Upper lobe of left lung (tissue), 6 donors: Measurements from ENCODE around the gene ACAN. TPM values are rescaled to one million over a fixed set of nuclear protein-coding genes. Genes with fewer than 3 reads are reported as not detected.
A peak's percentile ranks its signal among the peaks of the same experiment; 100 is the strongest.

Source experiments
- ATAC-seq, 2 donors: fragments of 200-7000 bp; cut with Tn5 transposase; one replicate each; pipeline ENCODE4 v1.9.1; 2022; ENCODE audit warnings: mild to moderate bottlenecking in 2 of 2, moderate library complexity in 2 of 2; ENCODE audit not compliant: low FRiP score in 2 of 2
- DNase-seq, 2 donors: peaks; one replicate each; pipeline ENCODE4 v3.0.0-alpha.2; 2019 to 2020
- H3K27ac ChIP-seq, 4 donors: fragments of 200-600 bp; sonication (generic); one replicate each; pipeline ENCODE4 v1.5.1; 2016 to 2019
- H3K27me3 ChIP-seq, 4 donors: fragments of 200-600 bp; sonication (generic); one replicate each; pipeline ENCODE4 v1.5.1; 2017 to 2019
- H3K36me3 ChIP-seq, 4 donors: fragments of 200-600 bp; sonication (generic); one replicate each; pipeline ENCODE4 v1.5.1; 2016 to 2019
- H3K4me1 ChIP-seq, 4 donors: fragments of 200-600 bp; sonication (generic); one replicate each; pipeline ENCODE4 v1.5.1; 2018 to 2019
- H3K4me3 ChIP-seq, 4 donors: fragments of 200-600 bp; sonication (generic); one replicate each; pipeline ENCODE4 v1.5.1; 2017 to 2019; ENCODE audit warnings: mild to moderate bottlenecking in 2 of 4, moderate library complexity in 1 of 4
- H3K9me3 ChIP-seq, 4 donors: fragments of 200-600 bp; sonication (generic); one replicate each; pipeline ENCODE4 v1.5.1; 2018 to 2019
- EP300 ChIP-seq, 4 donors: sonication (generic); formaldehyde crosslinking; IDR thresholded peaks; one replicate each; pipeline ENCODE4 v1.5.1; 2017; ENCODE audit warnings: antibody characterized with exemption in 4 of 4, control low read depth in 2 of 4
- POLR2A ChIP-seq, 4 donors: fragments of 450-650 bp; IDR thresholded peaks; one replicate each; pipeline ENCODE4 v1.5.1; 2016 to 2017; ENCODE audit warnings: antibody characterized with exemption in 4 of 4, mild to moderate bottlenecking in 2 of 4
- POLR2AphosphoS5 ChIP-seq, 2 donors: sonication (generic); formaldehyde crosslinking; IDR thresholded peaks; one replicate each; pipeline ENCODE4 v1.5.1; 2017; ENCODE audit warnings: antibody characterized with exemption in 2 of 2
- WGBS, 2 donors: methylation state at CpG; one replicate each; pipeline ENCODE4 v1.1.5; 2017 to 2018; 5-methylcytosine and 5-hydroxymethylcytosine counted together
- total RNA-seq, 6 donors: library from RNA; depleted of rRNA in 4 of 6; stranded (reverse); fragments of >200 nt in 4 of 6; gene quantifications; one replicate each; pipeline versions ENCODE4 v1.1.0 to v1.2.1, GENCODE V29; 2016 to 2021
- TF ChIP-seq, protein P1 (sequence below), 6 experiments: fragments of 450-650 bp in 4 of 6; fragments of 200-600 bp in 2 of 6; sonication (generic) in 2 of 6; IDR thresholded peaks; one replicate each; pipeline ENCODE4 v1.5.1; 2016 to 2019; ENCODE audit warnings: antibody characterized with exemption in 6 of 6
- donor health status: DM: no; HTN: no; CAD: no; lungs with moderate emphysema.
- donor health status: DM: no; HTN: yes; CAD: no; lungs with severe emphysema.

ACAN gene
- total RNA-seq, 6 donors from 2014 or later = 0.24 to 1.6 (median 0.46) TPM; not detected in 3

DNA sequence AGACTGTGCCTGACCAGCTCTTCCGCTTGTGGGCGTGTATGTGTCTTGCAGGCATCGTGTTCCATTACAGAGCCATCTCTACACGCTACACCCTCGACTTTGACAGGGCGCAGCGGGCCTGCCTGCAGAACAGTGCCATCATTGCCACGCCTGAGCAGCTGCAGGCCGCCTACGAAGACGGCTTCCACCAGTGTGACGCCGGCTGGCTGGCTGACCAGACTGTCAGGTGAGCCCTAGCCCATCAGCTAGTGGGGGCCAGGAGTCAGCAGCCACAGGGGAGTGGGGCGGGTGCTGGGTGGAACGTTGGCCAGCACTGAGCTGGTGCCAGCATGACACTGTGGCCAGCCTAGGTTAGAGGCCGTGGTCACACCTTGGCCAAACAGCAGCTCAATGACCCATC lies 36.7 kb downstream of the ACAN start:
- no peaks in the 10 kb centered on the region for H3K27me3 ChIP-seq
- ATAC-seq = no peak
- DNase-seq = peak in 1 of 2 donors; percentile 70
- no peaks in the 10 kb centered on the region for H3K4me1 ChIP-seq
- H3K27ac ChIP-seq = no peak overlapping the region
- H3K36me3 ChIP-seq = no peaks in the 10 kb centered on the region
- no peaks in the 10 kb centered on the region for H3K9me3 ChIP-seq
- TF ChIP-seq, protein P1, sequence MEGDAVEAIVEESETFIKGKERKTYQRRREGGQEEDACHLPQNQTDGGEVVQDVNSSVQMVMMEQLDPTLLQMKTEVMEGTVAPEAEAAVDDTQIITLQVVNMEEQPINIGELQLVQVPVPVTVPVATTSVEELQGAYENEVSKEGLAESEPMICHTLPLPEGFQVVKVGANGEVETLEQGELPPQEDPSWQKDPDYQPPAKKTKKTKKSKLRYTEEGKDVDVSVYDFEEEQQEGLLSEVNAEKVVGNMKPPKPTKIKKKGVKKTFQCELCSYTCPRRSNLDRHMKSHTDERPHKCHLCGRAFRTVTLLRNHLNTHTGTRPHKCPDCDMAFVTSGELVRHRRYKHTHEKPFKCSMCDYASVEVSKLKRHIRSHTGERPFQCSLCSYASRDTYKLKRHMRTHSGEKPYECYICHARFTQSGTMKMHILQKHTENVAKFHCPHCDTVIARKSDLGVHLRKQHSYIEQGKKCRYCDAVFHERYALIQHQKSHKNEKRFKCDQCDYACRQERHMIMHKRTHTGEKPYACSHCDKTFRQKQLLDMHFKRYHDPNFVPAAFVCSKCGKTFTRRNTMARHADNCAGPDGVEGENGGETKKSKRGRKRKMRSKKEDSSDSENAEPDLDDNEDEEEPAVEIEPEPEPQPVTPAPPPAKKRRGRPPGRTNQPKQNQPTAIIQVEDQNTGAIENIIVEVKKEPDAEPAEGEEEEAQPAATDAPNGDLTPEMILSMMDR (IDR thresholded peaks at IDR 0.05) = no peak
- no peak for TF ChIP-seq EP300 (IDR thresholded peaks at IDR 0.05)
- no peak for TF ChIP-seq POLR2AphosphoS5 (IDR thresholded peaks at IDR 0.05)
- no peak for TF ChIP-seq POLR2A (IDR thresholded peaks at IDR 0.05)
- 85 to 90% methylated on average over 9 to 16 of the region's 16 CpGs for WGBS, 2 donors
- H3K4me3 ChIP-seq = no peak overlapping the region

DNA sequence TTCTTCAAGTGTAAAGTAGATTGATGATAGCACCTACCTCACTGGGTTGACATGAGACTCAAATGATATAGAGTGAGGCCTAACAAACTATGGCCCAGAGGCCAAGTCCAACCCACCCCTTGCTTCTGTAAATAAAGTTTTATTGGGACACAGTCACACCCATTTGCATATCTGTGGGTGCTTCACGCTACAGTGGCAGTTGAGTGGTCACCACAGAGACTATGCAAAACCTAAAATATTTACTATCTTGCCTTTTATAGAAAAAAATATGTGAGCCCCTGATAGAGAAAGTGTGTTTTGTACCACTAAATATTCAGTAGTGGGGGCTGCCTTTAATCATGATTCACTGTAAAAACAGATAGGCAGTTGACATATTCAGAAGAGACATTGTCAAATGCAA lies 38.0 kb downstream of the ACAN start:
- 89 to 94% methylated on average over 1 of the region's 1 CpG for WGBS, 2 donors
- no peaks in the 10 kb centered on the region for H3K36me3 ChIP-seq
- TF ChIP-seq, protein P1 (IDR thresholded peaks at IDR 0.05) = no peak
- TF ChIP-seq POLR2A (IDR thresholded peaks at IDR 0.05) (no peak), POLR2AphosphoS5 (IDR thresholded peaks at IDR 0.05) (no peak), EP300 (IDR thresholded peaks at IDR 0.05) (no peak)
- ATAC-seq = no peak
- no peak for DNase-seq
- H3K9me3 ChIP-seq = no peaks in the 10 kb centered on the region
- H3K4me3 ChIP-seq = no peak overlapping the region
- no peaks in the 10 kb centered on the region for H3K27me3 ChIP-seq
- H3K4me1 ChIP-seq = no peaks in the 10 kb centered on the region
- H3K27ac ChIP-seq = no peak overlapping the region

DNA sequence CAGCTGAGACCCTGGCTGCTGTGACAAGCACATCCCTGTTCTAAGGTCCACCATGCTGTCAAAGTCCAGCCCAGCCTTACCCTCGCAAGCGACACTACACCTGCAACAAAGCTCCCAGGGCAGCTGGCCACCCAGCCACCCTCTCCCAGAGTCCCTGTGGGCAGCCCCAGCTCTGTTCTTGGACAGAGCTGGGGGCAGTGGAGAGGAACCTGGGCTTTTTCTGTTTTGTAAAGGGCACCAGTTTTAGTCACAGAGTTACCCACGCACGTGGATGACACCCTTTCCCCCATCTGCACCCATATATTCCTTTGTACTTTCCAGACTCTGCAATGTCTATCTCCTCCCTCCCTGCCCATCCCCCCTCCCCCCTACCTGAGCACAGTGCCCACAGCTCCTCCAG lies 38.9 kb downstream of the ACAN start:
- TF ChIP-seq EP300 (IDR thresholded peaks at IDR 0.05) (no peak), POLR2AphosphoS5 (IDR thresholded peaks at IDR 0.05) (no peak), POLR2A (IDR thresholded peaks at IDR 0.05) (no peak)
- TF ChIP-seq, protein P1 (IDR thresholded peaks at IDR 0.05) = no peak
- ATAC-seq = no peak
- H3K27ac ChIP-seq = no peak overlapping the region

DNA sequence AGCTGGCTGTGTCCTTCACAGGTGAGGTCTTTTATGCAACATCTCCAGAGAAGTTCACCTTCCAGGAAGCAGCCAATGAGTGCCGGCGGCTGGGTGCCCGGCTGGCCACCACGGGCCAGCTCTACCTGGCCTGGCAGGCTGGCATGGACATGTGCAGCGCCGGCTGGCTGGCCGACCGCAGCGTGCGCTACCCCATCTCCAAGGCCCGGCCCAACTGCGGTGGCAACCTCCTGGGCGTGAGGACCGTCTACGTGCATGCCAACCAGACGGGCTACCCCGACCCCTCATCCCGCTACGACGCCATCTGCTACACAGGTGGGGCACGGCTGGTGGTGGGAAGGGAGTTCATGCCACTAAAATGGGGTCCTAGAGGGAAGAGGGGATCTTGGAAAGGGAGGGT lies 40.1 kb downstream of the ACAN start:
- DNase-seq = peak in 1 of 2 donors; percentile 80
- 92 to 93% methylated on average over 20 to 21 of the region's 21 CpGs for WGBS, 2 donors

More for the DNA sequence above, 38.9 kb downstream of the ACAN start:
- Histone ChIP-seq H3K36me3 (no peaks in the 10 kb centered on the region), H3K27me3 (no peaks in the 10 kb centered on the region), H3K9me3 (no peaks in the 10 kb centered on the region), H3K4me1 (no peaks in the 10 kb centered on the region), H3K4me3 (no peak overlapping the region)
- 77 to 86% methylated on average over 2 to 4 of the region's 4 CpGs for WGBS, 2 donors
- DNase-seq = no peak

More for the DNA sequence above, 40.1 kb downstream of the ACAN start:
- TF ChIP-seq POLR2AphosphoS5 (IDR thresholded peaks at IDR 0.05) = no peak
- TF ChIP-seq, protein P1 (IDR thresholded peaks at IDR 0.05) = no peak
- no peaks in the 10 kb centered on the region for H3K36me3 ChIP-seq
- ATAC-seq = no peak
- H3K27me3 ChIP-seq = no peaks in the 10 kb centered on the region
- H3K4me3 ChIP-seq = no peak overlapping the region
- H3K9me3 ChIP-seq = no peaks in the 10 kb centered on the region
- H3K27ac ChIP-seq = no peak overlapping the region
- no peaks in the 10 kb centered on the region for H3K4me1 ChIP-seq
